ENCODE results near the gene PCDHGC3. TPM values are rescaled to one million over a fixed set of nuclear protein-coding genes. Genes with fewer than 3 reads are reported as not detected.
A peak's percentile ranks its signal among the peaks of the same experiment; 100 is the strongest.

Gene PCDHGC3
- total and polyA plus RNA-seq, 2 of the 8 experiments (the other 6 are each of a cell fraction or from before 2014, with no cell fraction given): 4.7 to 18.6 TPM

GRCh38 chr5:141495453-141495811 is 19.7 kb downstream of the PCDHGC3 start:
- H3K27ac ChIP-seq (ENCODE audit: low read depth, low read length): no peak overlapping the region
- peak overlapping the region; percentile 46 for H3K4ac ChIP-seq (replicated peaks; ENCODE audit: insufficient read length, low read depth, low read length)
- TF ChIP-seq KDM4A (IDR thresholded peaks at IDR 0.05; ENCODE audit: low read depth, low read length, severe bottlenecking) (no peak), E2F6 (IDR thresholded peaks at IDR 0.05) (no peak), CBX5 (IDR thresholded peaks at IDR 0.05; ENCODE audit: low read depth, low read length) (no peak), SIN3A (conservative IDR thresholded peaks at IDR 0.05 in 1 of 2, IDR thresholded peaks at IDR 0.05 in 1 of 2; ENCODE audit: low read depth in 1 of 2, low read length in 2 of 2) (no peak), JUND (IDR thresholded peaks at IDR 0.05; ENCODE audit: low read length) (no peak), SP4 (IDR thresholded peaks at IDR 0.05; ENCODE audit: low read length) (no peak), CREB1 (IDR thresholded peaks at IDR 0.05) (no peak), MAFK (IDR thresholded peaks at IDR 0.05; ENCODE audit: low read depth, low read length) (no peak)
- H4K20me1 ChIP-seq (replicated peaks in 1 of 2; ENCODE audit: control insufficient read depth in 1 of 2, insufficient read depth in 2 of 2, low read length in 2 of 2): peaks cover 0 to 4% of the 10 kb centered on the region in 2 experiments
- CTCF ChIA-PET (ENCODE audit: partially characterized antibody): interaction anchor here (0.5 to 50.9 kb wide), 14 partner anchors 11 to 250 kb away, joined by 3 to 1236 read pairs (median 5); partner anchors contain the start of genes PCDHGA10, PCDHGA11, PCDHGA9 and PCDHGB1
- peak overlapping the region; percentile 48 for H2AK5ac ChIP-seq (ENCODE audit: low read depth, low read length)
- peak overlapping the region in 2 of 4 experiments; percentile 7 to 41; a peak in 3 of 8 replicates for H3K4me3 ChIP-seq (ENCODE audit: extremely low read depth in 1 of 4, insufficient read depth in 2 of 4, low read depth in 3 of 4, low read length in 4 of 4)
- H3K14ac ChIP-seq (ENCODE audit: insufficient read length): no peak overlapping the region
- H2BK15ac ChIP-seq (ENCODE audit: low read length): 0 out of 2 replicates have a peak overlapping the region, but pooled peaks have one; percentile 53
- no peak overlapping the region for H3K9ac ChIP-seq (replicated peaks in 1 of 4; ENCODE audit: extremely low read depth in 1 of 4, low read depth in 3 of 4, low read length in 3 of 4)
- no peak for DNase-seq (ENCODE audit: low read depth in 1 of 2, low spot score in 2 of 2)
- peak overlapping the region; percentile 97 for H3K18ac ChIP-seq (ENCODE audit: extremely low read depth, low read length)
- peak overlapping the region; percentile 71 for H4K91ac ChIP-seq (replicated peaks; ENCODE audit: insufficient read length, low read length)
- WGBS, 2 experiments (ENCODE audit: extremely low coverage in 1 of 2, insufficient coverage in 1 of 2, insufficient read length in 1 of 2, insufficient replicate concordance in 2 of 2, low coverage in 1 of 2, low lambda C conversion rate in 2 of 2, missing lambda C conversion rate in 1 of 2): 52% methylated on average over 8 of the region's 8 CpGs; no CpG with 5 or more reads in 1 of the 2 experiments
- FAIRE-seq: no peak
- no peaks in the 10 kb centered on the region for H3K9me3 ChIP-seq (ENCODE audit: insufficient read depth in 2 of 2, low read depth in 1 of 2, low read length in 1 of 2)
- H2BK12ac ChIP-seq (ENCODE audit: low read depth, low read length): peak overlapping the region; percentile 93; the same call in 1 of the 2 replicates
- H3K79me1 ChIP-seq (ENCODE audit: low read depth, low read length): peaks cover 4% of the 10 kb centered on the region
- H2BK120ac ChIP-seq (replicated peaks; ENCODE audit: low read depth, low read length): peak overlapping the region; percentile 25
- H3K27me3 ChIP-seq (replicated peaks in 1 of 4; ENCODE audit: control insufficient read depth in 3 of 4, extremely low read depth in 1 of 4, insufficient read depth in 3 of 4, low read length in 3 of 4): peaks cover 13 to 38% (median 34%) of the 10 kb centered on the region in 4 experiments; a peak in 6 of 7 replicates
- H3K23me2 ChIP-seq (ENCODE audit: low read depth, low read length): peaks cover 24% of the 10 kb centered on the region; the same call in 1 of the 2 replicates
- H3K4me2 ChIP-seq (ENCODE audit: insufficient read depth in 1 of 2, low read depth in 2 of 2, low read length in 2 of 2): peak overlapping the region; percentile 55 to 82
- no peaks in the 10 kb centered on the region for H3K36me3 ChIP-seq (ENCODE audit: control insufficient read depth in 2 of 4, insufficient read depth in 4 of 4, low read length in 3 of 4)
- H3K79me2 ChIP-seq (ENCODE audit: control insufficient read depth in 1 of 2, insufficient read depth in 2 of 2, low read length in 2 of 2): no peaks in the 10 kb centered on the region
- POLR2A ChIA-PET (ENCODE audit: partially characterized antibody): interaction anchor here (0.6 to 5.0 kb wide), 3 partner anchors 11 to 199 kb away, joined by 3 to 33 read pairs (median 25); partner anchors contain the start of gene PCDHGC4
- H2BK20ac ChIP-seq (ENCODE audit: low read length): peak overlapping the region; percentile 83; the same call in 1 of the 2 replicates
- no peak overlapping the region for H4K8ac ChIP-seq (ENCODE audit: extremely low read depth, insufficient read depth, low read length)
- H4K5ac ChIP-seq (ENCODE audit: insufficient read length, low read depth, low read length): no peak overlapping the region
- no peak overlapping the region for H3K56ac ChIP-seq (replicated peaks; ENCODE audit: insufficient read length, low read depth, low read length)
- H3K4me1 ChIP-seq (replicated peaks in 1 of 4; ENCODE audit: control insufficient read depth in 3 of 4, insufficient read depth in 4 of 4, low read length in 3 of 4): peaks cover 6 to 37% (median 25%) of the 10 kb centered on the region in 4 experiments
- H2AFZ ChIP-seq (ENCODE audit: low read length): no peak overlapping the region
- no peak overlapping the region for H3K23ac ChIP-seq (ENCODE audit: insufficient read length)
- peak overlapping the region; percentile 82; the same call in 1 of the 2 replicates for H2BK5ac ChIP-seq (ENCODE audit: low read depth, low read length)
